ENCODE data around the gene PRDX3.
A peak's percentile ranks its signal among the peaks of the same experiment; 100 is the strongest.
"Not testable (repeated sequence)": the region's sequence is repeated elsewhere in the genome, so short reads cannot be mapped to it uniquely, and the experiment has no call there.

The PRDX3 gene

GRCh38 chr10:119161680-119162451 lies 16.7 kb downstream of the PRDX3 start:
- no peak for DNase-seq

DNA sequence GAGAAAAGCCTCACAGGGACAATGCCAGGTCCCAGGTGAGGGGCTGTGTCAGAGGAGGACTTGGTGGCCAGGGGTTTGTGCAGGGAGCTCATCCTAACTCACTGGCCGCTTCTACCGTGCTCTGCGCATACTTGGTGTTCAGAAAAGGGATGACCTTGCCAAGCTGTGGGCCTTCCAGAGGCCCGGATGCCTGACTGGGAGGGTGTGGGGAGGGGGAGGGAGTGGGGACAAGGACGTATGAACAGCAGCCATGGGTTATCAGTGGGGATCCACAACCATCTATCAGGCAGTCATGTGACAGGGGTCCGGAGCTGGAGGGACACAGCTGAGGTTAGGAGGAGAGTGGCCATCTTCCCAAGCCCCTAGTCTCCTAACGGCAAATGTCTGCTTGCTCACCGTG lies 19.3 kb downstream of the PRDX3 start:
- no peak for DNase-seq

DNA sequence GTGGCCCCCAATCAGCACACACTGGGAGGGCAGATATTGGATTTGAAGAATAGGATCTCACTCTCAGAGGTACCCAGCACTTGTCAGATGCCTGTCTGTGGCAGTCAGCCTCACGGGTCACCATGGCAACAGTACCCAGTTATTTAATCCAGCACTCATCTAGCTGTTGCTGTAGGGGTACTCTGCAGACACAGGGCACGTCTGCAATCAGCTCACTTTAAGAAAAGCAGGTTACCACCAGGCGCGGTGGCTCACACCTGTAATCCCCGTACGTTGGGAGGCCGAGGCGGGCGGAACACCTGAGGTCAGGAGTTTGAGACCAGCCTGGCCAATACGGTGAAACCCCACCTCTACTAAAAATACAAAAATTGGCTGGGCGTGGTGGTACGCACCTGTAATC lies 25.0 kb downstream of the PRDX3 start:
- no peak for DNase-seq

DNA sequence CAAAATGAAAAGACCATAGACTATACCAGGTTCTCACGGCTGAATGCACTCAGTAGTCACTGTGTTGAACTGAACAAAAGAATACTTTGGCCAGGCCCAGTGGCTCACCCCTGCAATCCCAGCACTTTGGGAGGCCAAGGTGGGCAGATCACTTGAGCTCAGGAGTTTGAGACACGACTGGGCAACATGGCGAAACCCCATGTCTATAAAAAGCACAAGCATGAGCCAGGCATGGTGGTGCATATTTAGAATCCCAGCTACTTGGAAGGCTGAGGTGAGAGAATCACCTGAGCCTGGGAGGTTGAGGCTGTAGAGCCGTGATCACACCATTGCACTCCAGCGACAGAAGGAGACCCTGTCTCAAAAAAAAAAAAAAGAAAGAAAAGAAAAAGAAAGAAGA lies 25.6 kb downstream of the PRDX3 start:
- no peak for DNase-seq

DNA sequence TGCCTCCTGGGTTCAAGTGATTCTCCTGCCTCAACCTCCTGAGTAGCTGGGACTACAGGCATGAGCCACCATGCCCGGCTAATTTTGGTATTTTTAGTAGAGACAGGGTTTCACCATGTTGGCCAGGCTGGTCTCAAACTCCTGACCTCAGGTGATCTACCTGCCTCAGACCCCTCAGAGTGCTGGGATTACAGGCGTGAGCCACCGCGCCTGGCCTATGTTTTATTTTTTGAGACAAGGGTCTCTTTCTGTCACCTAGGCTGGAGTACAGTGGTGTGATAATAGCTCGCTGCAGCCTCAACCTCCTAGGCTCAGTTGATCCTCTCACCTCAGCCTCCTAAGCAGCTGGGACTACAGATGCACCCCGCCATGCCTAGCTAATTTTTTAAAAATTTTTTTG lies 27.0 kb downstream of the PRDX3 start:
- not testable (repeated sequence) for DNase-seq

DNA sequence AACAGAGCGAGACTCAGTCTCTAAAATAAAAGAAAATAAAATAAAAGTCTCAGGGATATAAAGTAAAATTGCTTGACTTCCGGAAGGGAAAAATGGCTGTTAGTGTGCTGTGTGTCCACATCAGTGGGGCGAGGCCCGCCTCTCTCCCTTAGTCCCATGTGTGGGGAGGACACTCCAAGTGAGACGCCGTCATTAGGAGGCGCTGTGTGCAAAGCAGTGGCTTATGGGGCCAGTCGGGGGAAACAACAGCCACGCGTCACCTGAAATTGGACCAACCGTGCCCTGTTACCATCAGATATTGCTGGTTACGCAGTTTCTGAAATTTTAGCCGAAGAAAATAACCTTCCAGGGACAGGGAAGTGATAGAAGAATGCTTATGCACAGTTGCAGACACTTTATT lies 28.9 kb downstream of the PRDX3 start:
- no peak for DNase-seq

DNA sequence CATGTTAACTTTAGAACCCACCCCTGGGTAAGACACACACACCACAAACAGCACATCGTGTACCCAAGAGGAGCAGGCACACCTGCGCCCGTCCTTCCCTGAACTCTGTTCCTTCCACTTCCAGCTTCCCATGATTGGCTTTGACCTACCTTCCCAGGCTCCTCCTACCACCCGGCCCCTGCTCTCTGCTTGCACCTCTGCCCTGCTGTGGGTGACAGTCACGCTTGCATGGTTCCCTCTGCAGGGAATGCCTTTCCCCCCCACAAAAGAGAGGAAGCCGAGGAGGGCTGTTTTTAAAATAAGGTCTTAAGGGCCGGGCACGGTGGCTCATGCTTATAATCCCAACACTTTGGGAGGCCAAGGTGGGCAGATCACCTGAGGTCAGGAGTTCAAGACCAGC lies 29.5 kb downstream of the PRDX3 start:
- DNase-seq, result no peak

DNA sequence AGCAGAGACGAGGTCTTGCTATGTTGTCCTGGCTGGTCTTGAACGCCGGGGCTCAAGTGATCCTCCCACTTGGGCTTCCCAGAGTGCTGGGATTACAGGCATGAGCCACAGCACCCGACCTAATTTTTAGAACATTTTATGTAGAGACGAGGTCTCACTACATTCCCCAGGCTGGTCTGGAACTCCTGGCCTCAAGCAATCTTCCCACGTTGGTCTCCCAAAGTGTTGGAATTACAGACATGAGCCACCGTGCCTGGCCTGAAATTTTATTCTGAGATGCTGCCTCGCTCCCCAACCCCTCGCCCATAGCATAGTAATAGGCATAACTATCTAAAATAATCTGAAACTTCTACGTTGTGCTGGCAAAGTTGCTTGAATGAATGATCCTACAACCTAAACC lies 35.0 kb downstream of the PRDX3 start:
- DNase-seq, result no peak

DNA sequence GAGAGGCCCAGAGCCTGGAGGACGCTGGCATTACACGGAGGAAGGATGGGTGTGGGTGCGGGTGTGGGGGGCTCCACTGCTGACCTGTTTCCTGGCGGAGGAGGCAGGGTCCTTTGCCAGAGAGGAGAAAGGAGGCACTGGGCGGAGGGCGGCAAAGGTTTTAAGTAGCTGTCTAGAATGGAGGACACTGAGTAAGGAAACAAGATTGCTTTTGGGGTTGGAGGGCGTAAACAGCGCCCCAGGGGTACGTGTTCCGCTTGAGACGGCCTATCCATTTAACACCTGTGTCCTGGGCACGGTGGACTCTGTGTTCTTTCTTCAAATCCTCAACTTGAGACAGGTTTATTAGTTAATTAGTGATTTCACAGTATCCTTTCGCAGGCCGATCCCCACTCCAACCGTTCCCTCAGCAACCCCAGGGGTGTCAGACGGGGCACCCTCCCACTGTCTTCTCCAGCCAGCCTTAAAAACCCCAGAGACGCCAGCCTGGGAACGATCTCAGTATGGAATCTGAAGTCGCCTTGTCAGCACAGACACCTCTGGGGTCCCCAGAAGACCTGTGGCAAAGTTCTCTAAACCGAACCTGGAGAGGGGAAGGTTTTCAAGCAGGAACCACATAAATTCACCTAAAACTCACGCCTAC lies 37.9 kb downstream of the PRDX3 start:
- DNase-seq, result no peak

- no peak for DNase-seq
Observed at GRCh38 chr10:119139464-119140067, 39.0 kb downstream of the PRDX3 start.

DNA sequence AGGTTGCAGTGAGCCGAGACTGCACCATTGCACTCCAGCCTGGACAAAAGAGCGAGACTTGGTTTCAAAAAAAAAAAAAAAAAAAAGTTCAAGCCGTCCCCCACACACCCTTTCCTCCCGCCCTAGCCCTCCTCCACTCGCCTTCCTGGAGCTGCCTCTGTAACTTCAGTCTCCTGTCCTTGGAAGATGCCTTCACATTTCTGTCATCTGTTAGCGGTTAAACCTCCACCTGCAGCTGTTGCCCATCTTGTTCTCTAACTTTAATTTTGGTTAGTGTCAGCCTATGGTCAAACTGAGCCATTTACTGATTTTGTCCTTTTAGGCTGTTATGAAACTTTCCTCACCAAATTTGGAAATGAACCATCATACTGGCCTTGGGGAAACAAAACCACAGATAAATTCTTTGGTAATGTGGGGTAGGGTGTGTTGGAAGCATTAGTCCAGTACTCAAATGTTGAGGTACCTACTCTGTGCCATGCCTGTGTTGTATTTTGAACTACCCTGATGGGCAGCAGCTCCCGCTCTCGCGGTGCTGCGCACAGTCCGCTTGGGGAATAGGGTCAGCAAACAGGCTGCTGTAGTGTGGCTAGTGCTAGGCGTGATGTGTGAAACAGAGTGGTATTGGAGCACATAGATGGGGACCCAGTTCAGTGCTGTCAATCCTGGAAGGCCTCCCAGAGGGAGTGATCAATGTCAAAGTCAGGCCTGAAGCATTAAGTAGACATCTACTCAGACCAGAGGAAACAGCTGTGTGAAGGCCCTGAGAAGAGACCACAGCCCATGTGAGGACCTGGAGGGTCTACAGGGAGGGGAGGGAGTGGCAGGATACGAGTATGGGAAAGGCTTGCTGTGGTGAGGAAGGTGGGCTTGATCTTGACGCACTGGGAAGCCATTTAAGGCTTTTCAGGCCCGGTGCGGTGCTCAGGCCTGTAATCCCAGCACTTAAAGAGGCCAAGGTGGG lies 40.0 kb downstream of the PRDX3 start:
- DNase-seq, result no peak

- DNase-seq, result not testable (repeated sequence)
Observed at GRCh38 chr10:119137878-119138277, 40.7 kb downstream of the PRDX3 start.

- DNase-seq, result no peak
Observed at GRCh38 chr10:119136084-119136483, 42.5 kb downstream of the PRDX3 start.

- DNase-seq, result no peak
Observed at GRCh38 chr10:119135513-119135881, 43.1 kb downstream of the PRDX3 start.

- no peak for DNase-seq
Observed at GRCh38 chr10:119133949-119134348, 44.7 kb downstream of the PRDX3 start.

DNA sequence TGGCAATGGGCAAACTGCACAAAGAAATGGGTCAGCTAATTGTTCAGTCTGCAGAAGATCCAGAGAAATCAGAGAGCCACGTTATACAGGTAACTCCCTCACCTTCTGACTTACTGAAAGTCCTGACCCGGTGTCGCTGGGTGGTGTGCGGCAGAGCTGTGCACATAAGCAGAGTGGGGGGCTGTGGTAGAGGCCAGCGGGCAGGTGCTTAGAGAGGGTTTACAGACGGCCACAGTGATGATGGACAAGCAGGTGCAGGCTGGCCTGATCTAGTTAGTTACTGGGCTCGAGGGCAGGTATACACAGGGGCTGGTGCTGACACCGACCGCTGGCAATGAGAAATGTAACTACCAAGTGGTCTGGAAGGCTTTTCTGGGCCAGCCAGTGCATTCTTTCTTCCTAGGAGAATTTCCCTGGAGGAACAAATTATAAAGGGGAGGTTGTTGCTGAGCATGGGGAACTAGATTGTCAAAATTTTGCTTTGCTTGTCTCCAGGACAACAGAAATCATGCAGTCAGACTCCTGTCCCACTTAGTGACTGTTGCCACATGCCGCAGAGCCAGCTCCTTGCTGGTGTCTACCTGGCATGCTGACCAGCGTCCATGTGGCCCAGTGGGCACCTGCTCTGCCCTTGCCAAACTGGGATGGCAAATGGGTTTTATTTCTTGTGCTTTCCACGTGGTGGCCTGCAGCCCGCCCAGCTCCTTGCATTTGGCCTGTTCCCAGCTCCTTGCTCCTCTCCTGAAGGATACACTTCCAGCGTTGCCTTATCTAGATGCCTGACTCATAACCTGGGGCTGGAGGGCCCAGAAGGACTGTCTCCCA lies 45.9 kb downstream of the PRDX3 start:
- no peak for DNase-seq

- DNase-seq, result peak; percentile 41
Observed at GRCh38 chr10:119131512-119132240, 46.9 kb downstream of the PRDX3 start.

DNA sequence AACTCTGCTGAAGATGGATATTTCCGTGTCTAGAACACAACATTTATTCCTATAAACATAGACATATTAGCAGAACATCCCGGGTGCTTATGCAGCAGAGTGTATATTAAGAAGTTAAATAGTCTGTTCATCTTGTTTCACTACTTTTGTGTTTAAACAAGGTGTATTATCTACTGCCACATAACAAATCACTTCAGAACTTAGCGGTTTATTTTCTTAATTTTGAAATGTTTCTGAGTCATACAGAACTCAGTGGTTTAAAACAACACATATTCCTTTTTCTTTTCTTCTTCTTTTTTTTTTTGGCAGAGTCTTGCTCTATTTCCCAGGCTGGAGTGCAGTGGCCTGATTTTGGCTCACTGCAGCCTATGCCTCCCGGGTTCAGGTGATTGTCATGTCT lies 48.9 kb downstream of the PRDX3 start:
- DNase-seq, result no peak

DNA sequence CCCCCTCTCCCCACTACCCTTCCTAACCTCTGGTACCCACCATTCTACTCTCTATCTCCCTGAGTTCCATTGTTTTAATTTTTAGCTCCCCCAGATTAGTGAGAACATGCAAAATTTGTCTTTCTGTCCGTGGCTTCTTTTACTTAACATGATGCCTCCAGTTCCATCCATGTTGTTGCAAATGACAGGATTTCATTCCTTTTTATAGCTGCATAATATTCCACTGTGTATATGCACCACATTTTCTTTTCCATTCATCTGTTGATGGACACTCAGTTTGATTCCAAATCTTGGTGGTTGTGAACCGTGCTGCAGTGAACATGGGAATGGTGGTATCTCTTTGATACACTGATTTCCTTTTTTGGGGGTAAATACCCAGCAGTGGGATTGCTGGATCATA lies 52.7 kb downstream of the PRDX3 start:
- DNase-seq, result no peak

DNA sequence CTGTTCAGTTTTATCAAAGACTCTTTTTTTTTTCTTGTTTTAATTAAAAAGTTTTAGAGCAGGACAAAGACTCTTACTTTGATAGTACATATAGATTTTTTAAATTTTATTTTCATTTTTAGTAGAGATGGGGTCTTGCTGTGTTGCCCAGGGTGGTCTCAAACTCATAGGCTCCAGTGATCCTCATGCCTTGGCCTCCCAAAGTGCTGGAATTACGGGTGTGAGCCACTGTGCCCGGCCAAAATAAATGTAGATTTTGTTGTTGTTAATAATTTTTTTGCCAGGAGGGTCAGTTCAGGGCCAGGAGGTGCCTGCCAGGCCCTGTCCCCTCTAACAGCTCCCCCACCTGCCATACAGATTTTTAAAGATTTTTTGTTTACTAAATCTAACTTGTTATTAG lies 57.7 kb downstream of the PRDX3 start:
- DNase-seq, result no peak

- peak; percentile 69 for DNase-seq
Observed at GRCh38 chr10:119120413-119120867, 58.2 kb downstream of the PRDX3 start.

All from RPMI8226 (cell line).